GM12878 (cell line): ENCODE data around the gene CWF19L1. TPM values are rescaled to one million over a fixed set of nuclear protein-coding genes. Genes with fewer than 3 reads are reported as not detected.
A peak's percentile ranks its signal among the peaks of the same experiment; 100 is the strongest.

ENCODE experiments used
- ATF3 ChIP-seq: IDR thresholded peaks from 2 replicates; pipeline ENCODE4 v1.6.1; 2011; ENCODE audit warnings: low read depth, mild to moderate bottlenecking, low read length, moderate library complexity, borderline replicate concordance; ENCODE audit errors: extremely low read depth
- CBX3 ChIP-seq: fragments of 200-600 bp; sonication (generic); IDR thresholded peaks from 2 replicates; pipeline ENCODE4 v1.6.1; 2016; ENCODE audit warnings: low read depth, borderline replicate concordance
- CHD2 ChIP-seq: IDR thresholded peaks from 2 replicates; pipeline ENCODE4 v1.6.1; 2011; ENCODE audit warnings: low read depth, low read length, improper control_type of control experiment, borderline replicate concordance
- ETV6 ChIP-seq, 2 experiments: fragments of 450-650 bp in 1 of 2; IDR thresholded peaks in 1 of 2; conservative IDR thresholded peaks in 1 of 2; 2 replicates each; pipeline ENCODE4 v1.6.1; 2014; ENCODE audit warnings: antibody characterized with exemption in 1 of 2, borderline replicate concordance in 1 of 2, low read depth in 1 of 2, mild to moderate bottlenecking in 1 of 2, moderate library complexity in 1 of 2
- GATAD2B ChIP-seq: fragments of 450-650 bp; conservative IDR thresholded peaks from 2 replicates; pipeline ENCODE4 v1.6.1; 2017; ENCODE audit warnings: low read depth, mild to moderate bottlenecking, moderate library complexity
- HDAC6 ChIP-seq: fragments of 200-600 bp; sonication (generic); IDR thresholded peaks from one replicate; pipeline ENCODE4 v1.8.0; 2017; ENCODE audit warnings: antibody characterized with exemption; ENCODE audit not compliant: unreplicated experiment
- HDGF ChIP-seq: fragments of 450-650 bp; IDR thresholded peaks from 2 replicates; pipeline ENCODE4 v1.6.1; 2016; ENCODE audit warnings: antibody characterized with exemption
- JUND ChIP-seq: IDR thresholded peaks from 2 replicates; pipeline ENCODE4 v1.6.1; 2012; ENCODE audit warnings: low read depth, mild to moderate bottlenecking, low read length, improper control_type of control experiment, moderate library complexity
- NFXL1 ChIP-seq: fragments of 450-650 bp; IDR thresholded peaks from 2 replicates; pipeline ENCODE4 v1.6.1; 2017; ENCODE audit warnings: antibody characterized with exemption, mild to moderate bottlenecking, borderline replicate concordance
- NKRF ChIP-seq: fragments of 450-650 bp; conservative IDR thresholded peaks from 2 replicates; pipeline ENCODE4 v1.6.1; 2017; ENCODE audit warnings: mild to moderate bottlenecking, moderate library complexity
- NR2F1 ChIP-seq: fragments of 450-650 bp; conservative IDR thresholded peaks from 2 replicates; pipeline ENCODE4 v1.6.1; 2017; ENCODE audit warnings: mild to moderate bottlenecking
- PKNOX1 ChIP-seq: fragments of 450-650 bp; IDR thresholded peaks from 2 replicates; pipeline ENCODE4 v1.6.1; 2016; ENCODE audit warnings: mild to moderate bottlenecking
- RAD21 ChIP-seq: IDR thresholded peaks from 2 replicates; pipeline ENCODE4 v1.6.1; 2011; ENCODE audit warnings: mild to moderate bottlenecking, low read depth, low read length, moderate library complexity; ENCODE audit not compliant: insufficient read depth
- SUZ12 ChIP-seq: fragments of 200-600 bp; sonication (generic); IDR thresholded peaks from one replicate; pipeline ENCODE4 v1.6.1; 2018; ENCODE audit warnings: antibody characterized with exemption, mild to moderate bottlenecking; ENCODE audit not compliant: unreplicated experiment
- USF1 ChIP-seq: IDR thresholded peaks from 2 replicates; pipeline ENCODE4 v1.6.1; 2011; ENCODE audit warnings: borderline replicate concordance, low read depth, mild to moderate bottlenecking, moderate library complexity, mixed read lengths, low read length; ENCODE audit not compliant: insufficient read depth; ENCODE audit errors: extremely low read length
- ZNF274 ChIP-seq: IDR thresholded peaks from one replicate; pipeline ENCODE4 v1.8.0; 2011; ENCODE audit not compliant: insufficient read length, insufficient read depth
- ZNF592 ChIP-seq: fragments of 450-650 bp; IDR thresholded peaks from 2 replicates; pipeline ENCODE4 v1.6.1; 2017; ENCODE audit warnings: mild to moderate bottlenecking, moderate library complexity
- ZNF622 ChIP-seq: fragments of 450-650 bp; IDR thresholded peaks from 2 replicates; pipeline ENCODE4 v1.6.1; 2017; ENCODE audit warnings: mild to moderate bottlenecking, inconsistent platforms
- polyA plus RNA-seq, 11 experiments: library from polyadenylated mRNA; depleted of rRNA in 4 of 11; unstranded in 6 of 11; stranded (reverse) in 5 of 11; fragments of >200 nt; fragmentation: Nextera tagmentation in 4 of 11; fragmentation: Illumina TruSeq in 1 of 11; extraction: Ambion mirVana in 4 of 11; extraction: Trizol in 1 of 11; gene quantifications; 1 replicate in 1 of 11; 2 replicates in 10 of 11; pipeline versions ENCODE4 v1.2.1 to v1.2.3, GENCODE V29; 2011 to 2016; ENCODE audit warnings: inconsistent platforms in 2 of 11, missing spikeins in 2 of 11, low read depth in 1 of 11
- total RNA-seq, 4 experiments: library from RNA; depleted of rRNA in 3 of 4; stranded (reverse); fragments of >200 nt in 3 of 4; fragmentation: Illumina TruSeq in 1 of 4; extraction: Trizol in 1 of 4; gene quantifications; 2 replicates each; pipeline versions ENCODE4 v1.2.1 to v1.2.3, GENCODE V29; 2013 to 2021

The CWF19L1 gene
- total and polyA plus RNA-seq, 10 of the 15 experiments (the other 5 are each of a cell fraction or from before 2014, with no cell fraction given), result 30.2 to 51.7 (median 38.1) TPM

- 0 out of 2 replicates have a peak, but pooled peaks have one; percentile 47 for TF ChIP-seq ZNF592
- no peak for TF ChIP-seq RAD21
- TF ChIP-seq HDAC6, result no peak
- TF ChIP-seq JUND, result no peak
- peak; percentile 84 for TF ChIP-seq NR2F1
- TF ChIP-seq ETV6 (conservative IDR thresholded peaks at IDR 0.05 in 1 of 2, IDR thresholded peaks at IDR 0.05 in 1 of 2; ENCODE audit: borderline replicate concordance in 1 of 2, low read depth in 1 of 2), result no peak
- peak; percentile 94 for TF ChIP-seq GATAD2B
- no peak for TF ChIP-seq SUZ12
- peak; percentile 13; the same call in 1 of the 2 replicates for TF ChIP-seq HDGF
- TF ChIP-seq PKNOX1, result peak; percentile 85
- peak; percentile 94 for TF ChIP-seq NKRF
- TF ChIP-seq CBX3, result no peak
- no peak for TF ChIP-seq ZNF622
- peak; percentile 57 for TF ChIP-seq USF1
- no peak for TF ChIP-seq CHD2
- TF ChIP-seq ATF3, result no peak
- TF ChIP-seq NFXL1, result 0 out of 2 replicates have a peak, but pooled peaks have one; percentile 34
- TF ChIP-seq ZNF274, result no peak
These were observed 81.8 kb downstream of the CWF19L1 start, which contains the start of gene ERLIN1 (continued) for GRCh38 chr10:100185364-100186252.
